H9 (cell line): ENCODE data around the gene CDK17. TPM values are rescaled to one million over a fixed set of nuclear protein-coding genes. Genes with fewer than 3 reads are reported as not detected.
A peak's percentile ranks its signal among the peaks of the same experiment; 100 is the strongest.

ENCODE experiments used
- DNase-seq: peaks from one replicate; pipeline ENCODE4 v3.0.0-alpha.2; 2017
- H2AFZ ChIP-seq: one replicate; pipeline ENCODE4 v1.6.1; 2013; ENCODE audit warnings: mild to moderate bottlenecking, low read length, control low read depth, moderate library complexity
- H2AK5ac ChIP-seq: 2 replicates; pipeline ENCODE4 v1.6.1; 2013; ENCODE audit warnings: low read length, control low read depth, mixed read lengths; ENCODE audit not compliant: insufficient read length
- H2BK120ac ChIP-seq: one replicate; pipeline ENCODE4 v1.6.1; 2013; ENCODE audit warnings: low read depth, mild to moderate bottlenecking, low read length, control low read depth, inconsistent platforms; ENCODE audit not compliant: poor library complexity, severe bottlenecking
- H2BK12ac ChIP-seq: 2 replicates; pipeline ENCODE4 v1.6.1; 2013; ENCODE audit warnings: low read length, control low read depth, mixed read lengths, low read depth; ENCODE audit not compliant: insufficient read length
- H2BK15ac ChIP-seq: 2 replicates; pipeline ENCODE4 v1.6.1; 2013; ENCODE audit warnings: low read depth, low read length, control low read depth
- H2BK20ac ChIP-seq: one replicate; pipeline ENCODE4 v1.6.1; 2013; ENCODE audit warnings: low read depth, mild to moderate bottlenecking, low read length, control low read depth, inconsistent platforms; ENCODE audit not compliant: poor library complexity, severe bottlenecking
- H2BK5ac ChIP-seq: 2 replicates; pipeline ENCODE4 v1.6.1; 2013; ENCODE audit warnings: low read length, control low read depth, mixed read lengths; ENCODE audit not compliant: insufficient read length
- H3K14ac ChIP-seq: 2 replicates; pipeline ENCODE4 v1.6.1; 2013; ENCODE audit warnings: low read length, control low read depth; ENCODE audit not compliant: insufficient read depth
- H3K18ac ChIP-seq: 2 replicates; pipeline ENCODE4 v1.6.1; 2013; ENCODE audit warnings: low read depth, mild to moderate bottlenecking, mixed read lengths, low read length, control low read depth; ENCODE audit not compliant: insufficient read length
- H3K23ac ChIP-seq: 2 replicates; pipeline ENCODE4 v1.6.1; 2013; ENCODE audit warnings: low read length, control low read depth, mixed read lengths, low read depth; ENCODE audit not compliant: insufficient read length
- H3K23me2 ChIP-seq: 2 replicates; pipeline ENCODE4 v1.6.1; 2013; ENCODE audit warnings: low read depth, mild to moderate bottlenecking, mixed read lengths, low read length, control low read depth; ENCODE audit not compliant: insufficient read length, poor library complexity, severe bottlenecking
- H3K27ac ChIP-seq: 2 replicates; pipeline ENCODE4 v1.5.1; 2013; ENCODE audit warnings: low read length, control low read depth, mixed read lengths, low read depth; ENCODE audit not compliant: insufficient read length
- H3K27me3 ChIP-seq: 2 replicates; pipeline ENCODE4 v1.6.1; 2013; ENCODE audit warnings: low read length, control low read depth, inconsistent platforms; ENCODE audit not compliant: insufficient read depth
- H3K4ac ChIP-seq: 2 replicates; pipeline ENCODE4 v1.6.1; 2013; ENCODE audit warnings: low read depth, mild to moderate bottlenecking, control low read depth, inconsistent platforms, low read length, moderate library complexity
- H3K4me1 ChIP-seq: 2 replicates; pipeline ENCODE4 v1.6.1; 2013; ENCODE audit warnings: low read length, control low read depth, inconsistent platforms; ENCODE audit not compliant: insufficient read depth
- H3K4me2 ChIP-seq: 2 replicates; pipeline ENCODE4 v1.6.1; 2013; ENCODE audit warnings: low read length, control low read depth, mixed read lengths; ENCODE audit not compliant: insufficient read length, insufficient read depth
- H3K56ac ChIP-seq: 2 replicates; pipeline ENCODE4 v1.6.1; 2013; ENCODE audit warnings: low read depth, mild to moderate bottlenecking, mixed read lengths, low read length, control low read depth; ENCODE audit not compliant: insufficient read length
- H3K79me1 ChIP-seq: 2 replicates; pipeline ENCODE4 v1.6.1; 2013; ENCODE audit warnings: low read depth, mild to moderate bottlenecking, moderate library complexity, low read length, control low read depth, inconsistent platforms; ENCODE audit not compliant: insufficient read depth, poor library complexity, severe bottlenecking
- H3K79me2 ChIP-seq: 2 replicates; pipeline ENCODE4 v1.6.1; 2013; ENCODE audit warnings: low read length, control low read depth, inconsistent platforms; ENCODE audit not compliant: insufficient read depth
- H3K9ac ChIP-seq: 2 replicates; pipeline ENCODE4 v1.6.1; 2013; ENCODE audit warnings: low read length, control low read depth, mixed read lengths; ENCODE audit not compliant: insufficient read length; ENCODE audit errors: extremely low read depth
- H3K9me3 ChIP-seq: one replicate; pipeline ENCODE4 v1.6.1; 2013; ENCODE audit warnings: low read depth, low read length, inconsistent platforms; ENCODE audit not compliant: control insufficient read depth
- H3T11ph ChIP-seq: one replicate; pipeline ENCODE4 v1.6.1; 2013; ENCODE audit warnings: mild to moderate bottlenecking, low read length, control low read depth, inconsistent platforms
- H4K20me1 ChIP-seq: one replicate; pipeline ENCODE4 v1.6.1; 2013; ENCODE audit not compliant: control insufficient read depth, insufficient read length, insufficient read depth
- H4K5ac ChIP-seq: 2 replicates; pipeline ENCODE4 v1.6.1; 2013; ENCODE audit warnings: low read depth, mild to moderate bottlenecking, mixed read lengths, low read length, control low read depth; ENCODE audit not compliant: insufficient read length
- H4K8ac ChIP-seq: replicated peaks from 2 replicates; pipeline ENCODE4 v1.6.1; 2013; ENCODE audit warnings: low read length, control low read depth, mixed read lengths, low read depth; ENCODE audit not compliant: insufficient read length
- H4K91ac ChIP-seq: 2 replicates; pipeline ENCODE4 v1.6.1; 2013; ENCODE audit warnings: low read depth, mild to moderate bottlenecking, moderate library complexity, mixed read lengths, low read length, control low read depth; ENCODE audit not compliant: insufficient read length
- H3K27ac Mint-ChIP-seq, 3 experiments: 2 replicates in 2 of 3; 3 replicates in 1 of 3; pipeline ENCODE4 v1.8.0; 2020 to 2021; ENCODE audit warnings: mixed read lengths in 3 of 3, mild to moderate bottlenecking in 1 of 3, moderate library complexity in 1 of 3
- H3K27me3 Mint-ChIP-seq: 2 replicates; pipeline ENCODE4 v1.8.0; 2021; ENCODE audit warnings: low read depth, mild to moderate bottlenecking, moderate library complexity, mixed read lengths
- H3K36me3 Mint-ChIP-seq, 3 experiments: 2 replicates in 2 of 3; 3 replicates in 1 of 3; pipeline ENCODE4 v1.8.0; 2020 to 2021; ENCODE audit warnings: low read depth in 3 of 3, mixed read lengths in 3 of 3; ENCODE audit not compliant: insufficient read depth in 1 of 3
- H3K4me1 Mint-ChIP-seq, 2 experiments: 2 replicates each; pipeline ENCODE4 v1.8.0; 2020; ENCODE audit warnings: mixed read lengths in 2 of 2
- H3K4me3 Mint-ChIP-seq, 2 experiments: 2 replicates in 1 of 2; 3 replicates in 1 of 2; pipeline ENCODE4 v1.8.0; 2020 to 2021; ENCODE audit warnings: mild to moderate bottlenecking in 2 of 2, mixed read lengths in 2 of 2, moderate library complexity in 1 of 2
- H3K9me3 Mint-ChIP-seq, 2 experiments: 2 replicates in 1 of 2; 3 replicates in 1 of 2; pipeline ENCODE4 v1.8.0; 2020; ENCODE audit warnings: mild to moderate bottlenecking in 2 of 2, mixed read lengths in 2 of 2, moderate library complexity in 1 of 2
- WGBS: extraction: QIAGEN DNeasy Blood & Tissue Kit; methylation state at CpG from one replicate; pipeline ENCODE4 v1.1.7; 2013; ENCODE audit warnings: missing lambda C conversion rate, low lambda C conversion rate, mixed read lengths; ENCODE audit not compliant: insufficient read length; ENCODE audit errors: extremely low coverage; 5-methylcytosine and 5-hydroxymethylcytosine counted together
- total RNA-seq: library from RNA; stranded (reverse); gene quantifications from 2 replicates; pipeline ENCODE4 v1.2.1, GENCODE V29; 2021
- TF ChIP-seq, protein P1 (sequence below): fragments of 200-600 bp; sonication (generic); conservative IDR thresholded peaks from 3 replicates; pipeline ENCODE4 v1.8.0; 2021; ENCODE audit warnings: antibody characterized with exemption, mild to moderate bottlenecking

CDK17 gene
- total RNA-seq, 1 experiment from 2014 or later, result 28.8 TPM

DNA sequence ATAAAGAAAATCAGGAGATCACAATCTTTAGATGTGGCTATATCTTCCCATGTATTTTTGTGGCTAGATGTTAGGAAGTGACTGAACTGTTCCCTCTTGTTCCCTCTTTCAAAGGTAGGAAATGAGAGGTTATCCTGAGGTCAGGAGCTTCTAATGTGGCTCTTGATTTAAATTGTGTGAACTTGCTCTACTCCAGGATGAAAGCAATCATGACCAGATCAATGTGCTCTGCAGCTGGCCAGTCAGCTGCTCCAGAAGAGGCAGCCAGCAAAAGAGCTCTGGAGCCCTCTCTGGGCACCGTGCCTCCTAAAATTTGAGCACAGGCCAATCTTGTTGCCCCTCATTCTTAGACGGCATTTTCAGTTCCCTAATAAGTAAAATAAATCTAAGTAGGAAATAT, 32.0 kb downstream of the CDK17 start:
- Histone ChIP-seq H3K23ac (no peak overlapping the region), H3K79me2 (peaks cover 3% of the 10 kb centered on the region; the same call in 1 of the 2 replicates), H2BK12ac (no peak overlapping the region), H2BK20ac (no peak overlapping the region), H3K14ac (no peak overlapping the region), H3K79me1 (peaks cover 3% of the 10 kb centered on the region), H3K4me2 (no peak overlapping the region), H3K4me1 (no peaks in the 10 kb centered on the region; the same call in 1 of the 2 replicates), H4K20me1 (no peaks in the 10 kb centered on the region), H2BK15ac (no peak overlapping the region), H4K5ac (no peak overlapping the region), H2BK120ac (no peak overlapping the region), H3K27ac (no peak overlapping the region), H3T11ph (no peak overlapping the region), H3K56ac (no peak overlapping the region), H3K9ac (no peak overlapping the region), H3K4ac (no peak overlapping the region), H4K8ac (no peak overlapping the region), H2BK5ac (no peak overlapping the region), H3K9me3 (no peaks in the 10 kb centered on the region), H3K23me2 (no peaks in the 10 kb centered on the region), H4K91ac (no peak overlapping the region), H2AFZ (no peak overlapping the region), H3K18ac (no peak overlapping the region), H3K27me3 (no peaks in the 10 kb centered on the region), H2AK5ac (no peak overlapping the region)
- DNase-seq, result no peak
- Mint-ChIP-seq H3K4me3 (no peak overlapping the region), H3K9me3 (no peaks in the 10 kb centered on the region), H3K27me3 (no peaks in the 10 kb centered on the region), H3K27ac (peak overlapping the region in 2 of 3 experiments; percentile 62 to 93; a peak in 3 of 7 replicates), H3K4me1 (peaks cover 34 to 36% of the 10 kb centered on the region in 2 experiments), H3K36me3 (no peaks in the 10 kb centered on the region)
- TF ChIP-seq, protein P1, sequence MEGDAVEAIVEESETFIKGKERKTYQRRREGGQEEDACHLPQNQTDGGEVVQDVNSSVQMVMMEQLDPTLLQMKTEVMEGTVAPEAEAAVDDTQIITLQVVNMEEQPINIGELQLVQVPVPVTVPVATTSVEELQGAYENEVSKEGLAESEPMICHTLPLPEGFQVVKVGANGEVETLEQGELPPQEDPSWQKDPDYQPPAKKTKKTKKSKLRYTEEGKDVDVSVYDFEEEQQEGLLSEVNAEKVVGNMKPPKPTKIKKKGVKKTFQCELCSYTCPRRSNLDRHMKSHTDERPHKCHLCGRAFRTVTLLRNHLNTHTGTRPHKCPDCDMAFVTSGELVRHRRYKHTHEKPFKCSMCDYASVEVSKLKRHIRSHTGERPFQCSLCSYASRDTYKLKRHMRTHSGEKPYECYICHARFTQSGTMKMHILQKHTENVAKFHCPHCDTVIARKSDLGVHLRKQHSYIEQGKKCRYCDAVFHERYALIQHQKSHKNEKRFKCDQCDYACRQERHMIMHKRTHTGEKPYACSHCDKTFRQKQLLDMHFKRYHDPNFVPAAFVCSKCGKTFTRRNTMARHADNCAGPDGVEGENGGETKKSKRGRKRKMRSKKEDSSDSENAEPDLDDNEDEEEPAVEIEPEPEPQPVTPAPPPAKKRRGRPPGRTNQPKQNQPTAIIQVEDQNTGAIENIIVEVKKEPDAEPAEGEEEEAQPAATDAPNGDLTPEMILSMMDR, result no peak
- WGBS, result no CpG with 5 or more reads among the region's 2 CpGs
